Activated CD4-positive, alpha-beta T cell treated with anti-CD3 and anti-CD28 coated beads, Interleukin-2, Interleukin-6, amounts not matched to agents 100 ng/mL and 50 ng/mL, durations not matched to agents 16 hours and 8 hours (primary cell): ENCODE results near the gene MPP1.
"Not testable (repeated sequence)": the region's sequence is repeated elsewhere in the genome, so short reads cannot be mapped to it uniquely, and the experiment has no call there.

Experiments
- DNase-seq: peaks from one replicate; pipeline ENCODE4 v3.0.0-alpha.2; 2020

Gene MPP1

GRCh38 chrX:154804957-154805695, at the start of gene MPP1:
MPP1 (minus strand) TSS chrX:154805485; CDS start chrX:154805373, 112 bp downstream.
- DNase-seq = peak; percentile 80

- no peak for DNase-seq
These were observed 45.8 kb upstream of the MPP1 start for GRCh38 chrX:154850957-154851611.

- peak; percentile 41 for DNase-seq
These were observed 35.6 kb upstream of the MPP1 start for GRCh38 chrX:154840856-154841255.

GRCh38 chrX:154836163-154836562, 30.9 kb upstream of the MPP1 start:
- no peak for DNase-seq

- DNase-seq = no peak
These were observed 29.3 kb upstream of the MPP1 start, which contains the start of gene SMIM9 for GRCh38 chrX:154834562-154834961. SMIM9 (minus strand) TSS chrX:154834662; CDS start chrX:154830856, 3,806 bp downstream.

- no peak for DNase-seq
These were observed 28.5 kb upstream of the MPP1 start for GRCh38 chrX:154833746-154834274.

GRCh38 chrX:154829926-154830442, 24.7 kb upstream of the MPP1 start:
- DNase-seq = no peak

- DNase-seq = no peak
These were observed 23.8 kb upstream of the MPP1 start for GRCh38 chrX:154829134-154829533.

GRCh38 chrX:154828016-154828408, 22.7 kb upstream of the MPP1 start:
- no peak for DNase-seq

GRCh38 chrX:154827194-154828015, 22.1 kb upstream of the MPP1 start:
- DNase-seq = peak; percentile 28

- not testable (repeated sequence) for DNase-seq
These were observed 20.3 kb upstream of the MPP1 start for GRCh38 chrX:154825586-154825985.

GRCh38 chrX:154824638-154825037, 19.4 kb upstream of the MPP1 start:
- no peak for DNase-seq

- no peak for DNase-seq
These were observed 16.7 kb upstream of the MPP1 start for GRCh38 chrX:154822029-154822428.

- no peak for DNase-seq
These were observed 16.2 kb upstream of the MPP1 start for GRCh38 chrX:154821523-154821922.

GRCh38 chrX:154819771-154820341, 14.6 kb upstream of the MPP1 start:
- DNase-seq = no peak

GRCh38 chrX:154818916-154819770, 13.9 kb upstream of the MPP1 start:
- DNase-seq = no peak

- not testable (repeated sequence) for DNase-seq
These were observed 11.8 kb upstream of the MPP1 start for GRCh38 chrX:154817048-154817618.

- DNase-seq = not testable (repeated sequence)
These were observed 11.1 kb upstream of the MPP1 start for GRCh38 chrX:154816326-154816898.

- DNase-seq = no peak
These were observed 10.1 kb upstream of the MPP1 start for GRCh38 chrX:154815274-154815818.

GRCh38 chrX:154813801-154814200, 8.5 kb upstream of the MPP1 start:
- no peak for DNase-seq
